GOT3 (cell line): ENCODE measurements around the gene TCL1A.

Source experiments
- DNase-seq: peaks from one replicate; lab custom pipeline; 2025; ENCODE audit warnings: mixed read lengths; lab: John Stamatoyannopoulos, UW

The TCL1A gene

DNA sequence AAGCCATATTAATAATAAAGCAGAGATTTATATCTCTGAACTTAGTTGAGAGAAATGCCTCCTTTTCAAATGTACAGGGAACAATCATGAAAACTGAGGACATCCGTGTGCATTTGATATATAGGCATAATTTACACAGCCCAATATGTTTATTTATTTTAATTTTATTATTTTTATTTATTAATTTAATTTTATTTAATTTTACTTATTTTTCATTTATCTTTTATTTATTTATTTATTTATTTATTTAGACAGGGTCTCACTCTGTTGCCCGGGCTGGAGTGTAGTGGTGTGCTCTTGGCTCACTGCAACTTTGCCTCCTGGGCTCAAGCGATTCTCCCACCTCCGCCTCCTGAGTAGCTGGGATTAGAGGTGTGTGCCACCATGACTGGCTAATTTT, 8.4 kb downstream of the TCL1A start:
- no peak for DNase-seq

DNA sequence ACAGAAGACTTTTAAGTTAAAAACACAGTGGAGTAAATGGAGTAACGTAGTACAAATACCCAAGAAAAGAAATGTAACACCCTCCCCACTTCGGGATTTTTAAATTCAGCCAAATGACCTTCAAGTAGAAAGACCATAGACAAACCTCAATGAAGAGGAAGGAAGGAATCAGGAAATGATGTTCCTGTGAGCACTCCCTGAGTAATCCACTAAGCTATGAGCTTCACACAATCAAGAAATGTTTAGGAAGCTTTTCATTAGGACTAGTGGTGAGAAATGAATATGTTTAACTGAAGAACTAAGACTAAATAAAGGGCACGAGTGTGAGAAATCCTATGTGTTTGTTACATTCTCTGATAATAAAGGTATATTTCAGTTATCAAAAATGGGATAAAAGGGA, 10.1 kb downstream of the TCL1A start:
- no peak for DNase-seq

DNA sequence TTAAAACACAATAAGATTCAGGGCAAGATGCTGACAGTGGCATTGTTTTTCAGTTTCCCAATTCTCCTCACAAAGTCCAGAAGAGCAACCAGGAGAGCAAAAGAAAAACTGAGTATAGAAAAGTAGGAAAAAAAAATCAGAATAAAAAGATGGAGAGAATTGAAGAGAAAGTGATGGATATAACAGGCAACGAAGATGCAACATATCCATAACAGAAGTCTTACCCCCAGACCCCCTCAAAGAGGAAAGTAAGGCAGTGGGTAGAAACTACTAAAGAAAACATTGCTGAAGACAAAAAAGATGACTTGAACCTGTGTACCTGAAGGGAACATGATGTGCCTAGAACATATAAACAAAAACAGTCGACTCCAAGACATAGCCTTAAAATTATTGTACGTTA, 10.6 kb downstream of the TCL1A start:
- DNase-seq, result no peak

DNA sequence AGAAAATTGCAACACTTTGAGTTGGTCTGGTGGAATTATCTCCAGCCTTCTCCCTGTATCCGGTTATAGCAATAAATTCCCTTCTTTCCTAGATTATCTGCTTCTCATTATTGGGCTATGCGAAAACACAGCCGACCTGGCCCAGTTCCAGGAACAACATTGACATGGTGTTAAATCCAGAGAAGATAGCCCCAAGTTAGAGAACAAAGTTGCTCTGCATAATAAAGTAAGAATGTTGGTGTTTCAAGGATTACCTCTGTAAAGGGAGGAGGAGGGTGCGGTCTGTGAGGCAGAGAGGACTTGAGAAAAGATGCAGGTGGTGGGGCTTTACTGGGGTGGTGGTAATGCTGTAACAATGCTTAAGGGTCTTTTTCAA, 12.1 kb downstream of the TCL1A start:
- no peak for DNase-seq

DNA sequence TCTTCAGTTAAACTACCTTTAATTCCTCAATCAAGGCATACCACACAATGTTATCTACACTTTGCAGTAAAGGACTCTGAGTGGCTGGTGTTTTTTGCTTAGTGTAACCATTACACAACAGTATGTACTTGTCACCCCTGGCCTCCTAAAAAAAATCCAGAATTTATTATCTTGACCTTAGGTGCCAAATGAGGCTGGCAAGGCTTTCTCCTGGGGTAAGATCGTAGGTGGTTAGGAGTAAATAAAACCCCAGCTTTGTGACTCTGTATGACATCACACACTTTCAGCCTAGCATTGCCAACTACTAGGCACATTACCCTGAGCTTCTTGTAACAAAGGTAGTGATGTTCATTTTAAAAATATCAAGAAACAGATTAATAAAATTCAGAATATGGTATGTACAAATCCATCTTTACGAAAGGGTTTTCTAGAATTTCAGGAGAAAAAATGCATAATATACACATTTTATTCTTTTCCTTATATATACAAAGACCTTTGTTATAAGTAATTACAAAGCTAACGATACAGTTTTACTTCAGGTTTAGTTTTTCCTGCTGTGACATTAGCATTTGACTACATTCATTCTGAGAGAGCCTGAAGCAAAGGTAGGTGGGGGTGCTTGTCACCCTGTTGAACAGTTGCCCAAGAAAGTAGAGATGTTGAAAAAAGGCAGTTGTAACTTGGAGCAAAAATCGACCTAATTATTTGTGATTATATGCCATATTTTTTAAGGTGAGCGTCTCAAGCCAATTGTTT, 13.5 kb downstream of the TCL1A start:
- no peak for DNase-seq

DNA sequence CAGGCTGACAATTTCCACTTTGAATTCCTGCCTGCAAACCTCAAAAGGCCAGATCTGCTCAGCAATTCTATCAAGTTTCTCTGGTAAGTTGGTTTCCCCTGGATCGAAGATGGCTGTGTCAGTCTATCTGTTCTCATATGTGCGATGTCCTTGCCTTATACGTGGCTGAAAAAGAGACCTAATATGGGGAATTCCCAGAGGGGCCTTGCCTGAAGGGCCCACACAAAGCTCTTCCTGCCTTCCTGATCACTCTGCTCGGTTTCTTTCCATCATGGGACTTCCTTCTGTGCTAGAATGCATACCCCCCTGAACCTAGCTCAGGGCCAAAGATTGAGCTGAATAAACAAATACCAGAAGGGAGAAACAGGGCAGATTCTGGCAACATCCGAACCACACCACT, 14.5 kb downstream of the TCL1A start:
- no peak for DNase-seq

DNA sequence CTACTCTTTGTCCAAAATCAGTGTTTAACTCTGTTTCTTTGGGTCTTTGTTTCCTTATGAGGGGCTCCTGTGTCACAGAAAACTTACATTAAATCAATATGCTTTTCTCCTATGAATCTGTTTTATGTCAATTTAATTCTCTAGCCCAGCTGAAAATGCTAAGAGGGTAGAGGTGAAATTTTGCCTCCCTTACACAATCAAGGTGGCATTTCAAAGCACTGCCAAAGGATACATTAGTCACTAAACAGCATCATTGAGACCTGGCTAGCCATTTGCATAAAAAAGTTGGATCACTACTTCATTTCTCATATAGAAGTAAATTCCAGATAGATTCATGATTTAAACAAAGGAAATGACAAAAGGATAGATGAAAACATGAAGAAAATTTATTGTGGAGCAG, 15.6 kb downstream of the TCL1A start:
- no peak for DNase-seq

DNA sequence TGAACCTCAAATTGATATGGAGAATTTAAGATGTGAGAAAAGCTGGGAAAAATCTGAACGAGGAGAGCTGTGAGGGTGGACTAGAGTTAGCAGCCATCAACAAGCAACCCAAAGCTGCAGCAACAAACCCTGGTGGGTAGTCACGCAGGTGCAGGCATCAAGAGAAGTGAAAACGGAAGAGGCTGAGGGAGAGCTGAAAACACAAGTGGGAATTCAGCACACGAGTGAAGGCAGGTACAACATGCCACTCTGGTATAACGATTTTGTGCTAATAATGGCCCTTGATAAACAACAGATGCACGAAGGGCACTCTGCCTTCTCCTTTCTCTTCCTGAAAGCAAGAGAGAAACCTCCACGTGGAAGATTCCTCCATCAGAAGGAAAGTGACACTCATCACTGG, 16.2 kb downstream of the TCL1A start:
- no peak for DNase-seq

DNA sequence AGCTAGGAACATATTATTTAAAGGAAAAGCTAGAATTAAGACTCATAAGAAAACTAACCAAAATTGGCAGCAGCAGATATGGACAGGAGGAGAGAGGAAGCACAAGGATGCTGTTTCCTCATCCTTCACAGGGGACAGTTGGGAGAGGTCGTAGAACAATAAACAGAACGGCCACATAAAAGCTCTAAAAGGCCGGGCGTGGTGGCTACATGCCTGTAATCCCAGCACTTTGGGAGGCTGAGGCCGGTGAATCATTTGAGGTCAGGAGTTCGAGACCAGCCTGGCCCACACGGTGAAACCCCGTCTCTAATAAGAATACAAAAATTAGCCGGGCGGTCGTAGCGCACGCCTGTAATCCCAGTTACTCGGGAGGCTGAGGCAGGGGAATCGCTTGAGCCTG, 17.2 kb downstream of the TCL1A start:
- no peak for DNase-seq

DNA sequence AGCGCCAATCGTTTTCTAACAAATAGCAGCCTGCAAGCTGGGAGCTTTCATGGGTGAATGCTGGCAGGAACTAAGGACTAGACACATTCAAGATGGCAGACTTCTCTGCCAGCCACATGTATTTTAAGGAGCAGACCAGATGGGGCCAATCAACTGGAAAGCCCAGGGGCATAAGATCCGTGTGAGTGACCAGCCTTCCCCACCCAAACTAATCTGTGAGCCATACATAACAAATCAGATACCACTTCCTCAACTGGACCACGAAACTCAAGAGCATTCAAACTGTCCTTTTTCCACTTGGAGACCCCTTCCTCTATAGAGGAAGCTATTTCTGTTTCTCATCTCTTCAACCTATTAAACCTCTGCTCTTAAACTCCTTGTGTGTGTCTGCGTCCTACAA, 18.0 kb downstream of the TCL1A start:
- DNase-seq, result no peak

DNA sequence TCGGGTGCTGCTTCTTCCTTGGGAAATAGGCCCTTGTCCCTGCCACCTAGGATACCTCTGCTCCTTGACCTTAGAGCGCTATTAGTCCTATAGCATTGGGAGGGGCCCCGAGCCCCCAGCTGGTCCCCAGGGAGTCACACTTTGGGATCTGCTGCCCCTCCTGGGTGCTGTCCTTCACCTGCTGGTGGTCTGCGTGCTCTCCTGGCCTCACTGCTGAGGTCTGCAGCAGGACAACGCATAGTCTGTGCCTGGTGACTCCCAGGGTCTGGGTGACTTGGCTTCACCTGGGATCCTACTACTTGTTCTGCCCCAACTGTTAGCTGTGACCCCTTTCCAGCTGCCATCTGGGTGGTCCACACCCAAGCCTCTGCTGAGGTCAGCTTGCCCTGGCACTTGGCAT, 18.9 kb downstream of the TCL1A start:
- DNase-seq, result no peak

DNA sequence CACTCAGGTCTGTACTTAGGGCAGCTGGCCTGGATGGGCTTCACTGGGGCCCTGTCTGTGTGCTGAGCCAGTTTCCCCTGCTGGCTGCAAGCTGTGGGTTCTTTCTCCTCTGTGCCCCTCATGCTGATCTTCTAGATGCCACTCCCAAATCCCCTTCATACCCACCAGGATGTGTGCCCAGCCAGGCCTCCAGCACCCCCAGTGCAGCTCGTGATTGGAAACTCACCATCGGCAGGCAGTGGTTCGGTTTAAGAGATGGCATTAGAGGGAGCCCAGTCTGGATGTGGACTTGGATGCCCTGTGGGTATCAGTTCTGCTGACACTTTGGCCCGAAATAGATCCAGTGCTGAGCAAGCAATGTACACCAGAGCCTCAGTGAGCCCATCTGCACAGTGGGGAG, 21.8 kb downstream of the TCL1A start:
- no peak for DNase-seq

DNA sequence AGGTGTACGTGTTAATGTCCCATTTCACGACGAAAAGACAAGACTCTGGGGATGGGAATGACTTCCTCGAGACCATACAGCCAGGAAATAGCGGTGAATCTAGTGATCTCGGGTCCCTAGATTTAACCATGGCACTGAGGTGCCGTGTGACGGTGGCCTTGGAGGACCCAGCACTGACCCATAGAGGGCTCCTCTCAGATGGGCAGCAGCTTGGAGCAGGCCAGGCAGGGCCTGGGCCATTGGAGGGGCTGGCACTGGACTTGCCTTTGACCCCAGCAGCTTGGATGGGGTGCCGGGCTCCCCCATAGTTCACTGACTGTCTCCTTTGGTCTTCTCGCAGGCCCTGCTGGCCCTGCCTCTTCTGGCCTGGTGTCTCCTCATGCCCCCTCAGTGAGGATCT, 22.3 kb downstream of the TCL1A start:
- DNase-seq, result no peak

DNA sequence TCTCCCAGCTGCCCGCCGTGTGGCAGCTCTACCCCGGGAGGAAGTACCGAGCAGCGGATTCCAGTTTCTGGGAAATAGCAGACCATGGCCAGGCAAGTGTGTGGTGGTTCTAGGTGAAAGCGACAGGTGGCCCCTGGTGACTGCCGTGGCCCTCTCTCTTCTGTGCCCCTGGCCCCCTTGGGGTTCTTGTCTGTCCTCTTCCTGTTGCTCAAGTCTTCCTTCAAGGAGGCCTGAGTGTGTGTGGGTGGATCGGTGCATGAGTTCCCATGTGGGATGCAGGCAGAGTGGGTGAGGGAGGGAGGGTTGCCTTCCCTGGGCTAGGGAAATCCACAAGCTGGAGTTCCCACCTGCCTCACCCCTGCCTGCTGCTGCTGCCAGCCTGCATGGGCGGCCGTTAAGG, 23.1 kb downstream of the TCL1A start:
- no peak for DNase-seq

DNA sequence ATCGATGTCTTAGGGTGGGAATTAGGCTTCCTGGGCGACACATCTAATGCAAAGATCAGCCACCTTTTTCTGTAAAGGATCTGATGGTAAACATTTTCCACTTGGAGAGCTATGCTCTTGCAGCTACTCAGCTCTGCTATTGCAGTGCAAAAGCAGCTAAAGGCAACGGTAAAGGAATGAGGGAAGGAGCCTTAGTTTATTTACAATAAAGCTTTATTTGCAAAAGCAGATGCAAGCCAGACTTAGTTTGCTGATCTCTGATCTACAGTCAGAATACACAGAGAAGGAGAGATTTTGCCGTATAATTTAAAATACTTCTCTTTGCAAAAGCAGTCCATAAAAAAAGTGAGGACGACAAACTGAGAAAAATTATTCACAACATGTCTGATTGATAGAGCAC, 24.5 kb downstream of the TCL1A start:
- no peak for DNase-seq

DNA sequence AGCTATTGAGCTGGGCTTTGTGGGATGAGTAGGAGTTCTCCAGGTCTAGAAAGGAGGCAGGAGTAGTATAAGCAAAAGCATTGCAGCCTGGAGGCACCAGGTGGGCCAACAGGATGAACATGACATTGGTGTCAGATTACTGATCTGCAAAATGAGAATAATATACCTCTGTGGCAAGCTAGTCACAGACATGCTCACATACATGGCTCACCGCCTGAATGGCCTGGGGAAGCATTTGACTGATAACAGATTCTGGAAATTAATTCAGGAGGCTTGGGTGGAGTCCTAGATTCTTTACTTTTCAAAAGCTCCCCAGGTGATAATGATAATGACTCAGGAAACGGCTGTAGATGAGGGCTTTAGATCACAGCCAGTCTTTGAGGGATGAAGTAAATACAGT, 27.0 kb downstream of the TCL1A start:
- DNase-seq, result no peak

DNA sequence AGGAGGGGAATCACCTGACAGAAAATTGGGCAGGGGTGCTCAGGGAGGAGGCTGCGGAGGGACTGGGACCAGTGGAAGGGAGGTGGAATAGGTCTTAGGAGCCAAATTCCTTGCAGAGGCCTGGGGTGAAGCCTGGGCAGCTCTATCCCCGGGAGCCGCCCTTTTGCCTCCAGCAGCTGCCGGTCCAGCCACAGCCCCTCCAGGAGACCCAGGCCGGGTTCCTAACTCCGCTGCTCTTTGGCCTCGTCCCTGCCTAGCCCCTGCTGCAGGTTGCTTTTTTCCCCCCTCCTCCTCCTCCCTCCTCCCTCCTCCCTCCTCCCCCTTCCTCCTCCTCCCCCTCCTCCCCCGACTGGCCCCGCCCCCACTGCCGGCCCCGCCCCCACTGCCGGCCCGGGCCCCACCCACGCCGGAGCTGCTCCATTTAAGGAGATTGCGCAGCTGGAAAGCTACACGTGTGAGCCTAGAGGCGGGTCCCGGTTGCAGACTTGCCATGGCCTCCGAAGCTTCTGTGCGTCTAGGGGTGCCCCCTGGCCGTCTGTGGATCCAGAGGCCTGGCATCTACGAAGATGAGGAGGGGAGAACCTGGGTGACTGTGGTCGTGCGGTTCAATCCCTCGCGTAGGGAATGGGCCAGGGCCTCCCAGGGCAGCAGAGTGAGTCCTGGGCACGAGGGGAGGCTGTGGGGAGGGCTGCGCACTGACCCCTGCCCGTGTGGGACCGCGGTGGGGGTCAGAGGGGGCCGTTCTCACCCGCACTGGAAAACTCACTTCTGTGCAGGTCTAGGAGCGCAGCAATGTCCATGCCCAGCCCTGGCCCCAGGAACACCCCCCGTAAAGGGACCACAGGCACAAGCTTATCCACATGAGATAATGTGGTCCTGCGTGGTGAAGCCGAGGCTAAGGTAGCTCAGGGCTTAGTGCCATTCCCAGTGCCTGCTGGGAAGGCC, 27.7 kb downstream of the TCL1A start, which contains the start of gene TCL1B:
TCL1B (plus strand) TSS at position 449 of the 945 bp plus-strand sequence; CDS start at position 491, 42 bp downstream.
- DNase-seq, result no peak

DNA sequence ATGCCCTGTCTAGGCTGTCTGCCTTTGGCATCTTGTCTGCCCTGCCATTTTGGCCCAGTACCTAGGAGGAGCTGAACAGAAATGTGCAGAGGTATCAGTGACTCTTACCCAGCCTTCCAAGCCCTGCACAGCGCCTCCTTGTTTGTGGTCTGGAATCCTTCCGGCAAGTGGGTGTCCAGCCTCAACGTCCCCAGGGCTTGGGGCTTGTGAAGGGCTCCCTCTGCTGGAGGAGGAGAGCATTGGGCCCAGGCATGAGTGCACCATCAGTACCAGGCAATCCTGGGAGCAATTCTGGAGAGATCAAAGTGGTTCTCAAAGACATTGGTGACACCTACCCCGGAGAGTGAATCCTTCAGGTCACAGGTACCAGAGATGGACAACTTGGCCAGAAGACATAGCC, 30.1 kb downstream of the TCL1A start:
- DNase-seq, result no peak

DNA sequence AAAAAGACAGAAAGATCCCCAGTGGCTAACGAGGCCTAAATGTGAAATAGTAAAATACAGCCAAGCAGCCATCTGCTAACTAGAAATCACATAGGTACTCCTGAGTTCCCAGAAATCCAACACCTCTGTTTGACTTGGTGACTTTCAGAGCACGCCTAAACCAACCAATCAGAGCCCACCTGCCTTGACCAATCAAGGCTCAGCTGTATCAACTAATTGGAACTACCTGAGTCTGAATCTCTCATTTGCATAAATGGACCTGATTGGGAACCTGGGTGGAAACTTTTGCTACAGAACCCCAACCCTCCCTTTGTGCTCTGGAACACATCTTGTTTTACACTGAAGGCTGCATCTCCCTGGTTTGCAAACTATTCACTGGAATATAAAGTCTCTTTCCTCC, 32.8 kb downstream of the TCL1A start:
- no peak for DNase-seq

DNA sequence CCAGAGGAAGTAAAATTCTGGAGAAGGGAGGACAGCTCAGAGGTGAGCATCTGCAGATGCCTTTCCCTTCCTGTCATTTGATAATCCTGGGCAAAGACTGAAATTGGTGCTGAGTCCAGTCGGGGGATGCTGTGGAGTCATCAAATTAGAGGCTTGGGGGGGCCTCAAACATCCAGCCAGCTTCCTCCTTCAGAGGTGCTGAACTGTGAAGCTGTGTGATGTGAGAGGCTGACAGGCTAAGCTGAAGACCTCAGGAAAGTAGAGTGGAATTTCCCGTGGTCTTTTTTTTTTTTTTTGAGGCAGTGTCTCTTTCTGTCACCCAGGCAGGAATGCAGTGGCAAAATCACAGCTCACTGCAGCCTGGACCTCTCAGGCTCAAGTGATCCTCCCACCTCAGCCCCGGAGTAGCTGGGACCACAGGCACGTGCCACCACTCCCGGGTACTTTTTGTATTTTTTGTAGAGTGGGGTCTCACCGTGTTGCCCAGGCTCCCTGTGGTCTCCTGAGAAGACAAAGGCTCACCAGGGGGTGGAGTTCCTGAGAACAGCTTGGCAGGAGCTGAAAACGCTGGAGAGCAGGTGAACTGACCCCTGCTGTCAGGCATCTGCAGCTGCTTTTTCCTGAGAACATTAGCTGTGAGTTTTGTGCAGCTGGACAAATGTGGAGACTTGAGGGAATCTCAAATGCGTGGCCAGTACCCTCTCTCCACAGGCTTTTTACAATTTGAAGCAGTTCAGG, 33.8 kb downstream of the TCL1A start:
- DNase-seq, result no peak

DNA sequence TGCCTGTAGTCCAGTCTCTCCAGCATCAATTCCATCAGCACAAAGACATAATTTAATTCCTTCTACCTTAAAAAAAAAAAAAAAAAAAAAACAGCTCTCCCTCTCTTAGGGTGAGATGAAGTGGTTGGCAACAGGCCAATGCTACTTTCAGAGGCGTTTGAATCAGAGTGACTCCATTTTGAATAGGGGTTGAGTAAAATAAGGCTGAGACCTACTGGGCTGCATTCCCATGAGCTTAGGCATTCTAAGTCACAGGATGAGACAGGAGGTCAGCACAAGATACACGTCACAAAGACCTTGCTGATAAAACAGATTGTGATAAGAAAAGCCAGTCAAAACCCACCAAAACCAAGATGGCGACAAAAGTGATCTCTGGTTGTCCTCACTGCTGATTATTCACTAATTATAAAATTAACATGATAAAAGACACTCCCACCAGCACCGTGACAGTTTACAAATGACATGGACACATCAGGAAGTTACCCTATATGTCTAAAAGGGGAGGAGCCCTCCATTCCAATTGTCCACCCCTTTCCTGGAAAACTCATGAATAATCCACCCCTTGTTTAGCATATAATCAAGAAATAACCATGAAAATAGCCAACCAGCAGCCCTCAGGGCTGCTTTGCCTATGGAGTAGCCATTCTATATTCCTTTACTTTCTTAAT, 34.6 kb downstream of the TCL1A start:
- no peak for DNase-seq
